IPS-18c (cell line): ENCODE results near the gene HBB.

Experiments used
- H3K4me3 ChIP-seq: 2 replicates; pipeline ENCODE4 v1.7.0; 2013; ENCODE audit warnings: low read depth, mild to moderate bottlenecking, low read length, moderate library complexity; ENCODE audit not compliant: insufficient read depth
- H3K9me3 ChIP-seq: one replicate; pipeline ENCODE4 v1.6.1; 2013; ENCODE audit warnings: mild to moderate bottlenecking, low read length, moderate library complexity; ENCODE audit not compliant: control insufficient read depth, insufficient read depth

The HBB gene

GRCh38 chr11:5198285-5198684, 28.6 kb downstream of the HBB start:
- H3K4me3 ChIP-seq: no peak overlapping the region
- peaks cover 2% of the 10 kb centered on the region for H3K9me3 ChIP-seq

- Histone ChIP-seq H3K9me3 (peaks cover 2% of the 10 kb centered on the region), H3K4me3 (no peak overlapping the region)
These were observed 29.3 kb downstream of the HBB start for GRCh38 chr11:5197536-5197935.

DNA sequence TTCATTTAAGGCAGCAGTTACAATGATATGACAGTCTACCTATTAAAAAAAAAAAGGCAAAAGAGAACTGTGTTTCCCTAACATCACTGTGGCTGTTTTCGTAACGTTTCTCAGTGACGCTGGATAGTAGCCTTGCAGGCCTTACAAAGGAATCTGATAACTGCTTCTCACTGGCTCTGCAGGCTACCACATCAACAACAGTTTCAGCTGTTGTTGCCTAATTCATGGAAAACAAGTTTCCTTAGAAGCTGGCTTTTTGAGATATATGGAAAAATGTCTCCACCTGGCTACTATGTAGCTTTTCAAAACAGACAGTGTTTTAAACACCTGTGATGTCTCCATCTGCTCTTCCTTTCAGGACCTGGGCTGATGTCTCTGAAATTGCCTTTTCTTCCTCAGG, 30.1 kb downstream of the HBB start:
- H3K4me3 ChIP-seq: no peak overlapping the region
- peaks cover 2% of the 10 kb centered on the region for H3K9me3 ChIP-seq

- Histone ChIP-seq H3K9me3 (peaks cover 2% of the 10 kb centered on the region), H3K4me3 (no peak overlapping the region)
These were observed 30.8 kb downstream of the HBB start for GRCh38 chr11:5196067-5196466.

DNA sequence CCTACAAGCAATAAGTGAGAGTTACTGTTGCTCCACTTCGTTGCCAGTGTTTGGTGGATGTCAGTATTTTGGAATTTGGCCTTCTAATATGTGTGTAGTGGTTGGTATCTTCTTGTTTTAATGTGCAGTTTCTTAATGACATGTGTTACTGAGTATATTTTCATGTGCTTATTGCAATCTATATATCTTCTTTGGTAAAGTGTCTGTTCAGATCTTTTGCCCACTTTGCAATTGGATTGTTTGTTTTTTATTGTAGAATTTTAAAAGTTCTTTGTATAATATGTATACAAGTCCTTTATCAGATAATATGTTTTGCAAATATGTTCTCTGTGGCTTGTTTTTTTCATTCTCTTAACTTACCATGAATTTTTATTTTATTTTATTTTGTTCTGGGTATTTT, 34.1 kb downstream of the HBB start:
- Histone ChIP-seq H3K9me3 (peaks cover 2% of the 10 kb centered on the region), H3K4me3 (no peak overlapping the region)

GRCh38 chr11:5188201-5188600, 38.7 kb downstream of the HBB start:
- H3K9me3 ChIP-seq: no peaks in the 10 kb centered on the region
- H3K4me3 ChIP-seq: no peak overlapping the region

DNA sequence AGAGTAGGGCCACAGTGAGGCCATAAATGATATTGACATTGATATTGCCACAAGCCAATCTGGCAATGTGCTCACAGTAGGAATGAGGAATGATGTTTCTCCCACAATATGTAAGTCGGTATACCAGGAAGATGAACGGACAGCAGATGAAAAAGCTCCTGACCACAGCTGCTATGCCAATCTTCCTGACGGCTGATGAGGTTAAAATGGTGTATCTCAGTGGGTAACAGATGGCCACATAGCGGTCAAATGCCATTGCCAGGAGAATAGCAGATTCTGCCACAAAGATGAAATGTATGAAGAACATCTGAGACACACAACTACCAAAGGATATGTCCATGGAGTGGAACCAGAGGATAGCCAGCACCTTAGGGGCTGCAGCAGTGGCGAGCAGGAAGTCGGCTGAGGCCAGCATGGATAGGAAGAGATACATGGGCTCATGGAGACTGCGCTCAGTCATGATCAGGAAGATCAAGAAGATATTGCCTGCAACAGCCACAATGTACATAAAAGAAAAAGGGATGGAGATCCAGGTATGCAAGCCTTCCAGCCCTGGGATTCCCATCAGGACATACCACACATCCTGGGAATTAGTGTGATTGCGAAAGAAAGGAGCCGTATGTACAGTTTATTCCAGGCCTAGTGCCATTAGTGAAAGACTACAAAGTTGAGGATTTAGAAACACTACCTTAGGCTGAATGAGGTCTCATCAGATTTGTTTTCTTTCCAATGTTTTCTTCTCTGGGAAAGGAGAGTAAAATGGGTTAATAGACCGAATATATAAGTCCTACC, 48.6 kb downstream of the HBB start:
- Histone ChIP-seq H3K4me3 (no peak overlapping the region), H3K9me3 (no peaks in the 10 kb centered on the region)
